ENCODE measurements around the gene ITIH3. TPM values are rescaled to one million over a fixed set of nuclear protein-coding genes. Genes with fewer than 3 reads are reported as not detected.

The ITIH3 gene
- total and polyA plus RNA-seq, 10 of the 15 experiments (the other 5 are each of a cell fraction or from before 2014, with no cell fraction given): 0.07 to 0.17 (median 0.15) TPM; not detected in 7

DNA sequence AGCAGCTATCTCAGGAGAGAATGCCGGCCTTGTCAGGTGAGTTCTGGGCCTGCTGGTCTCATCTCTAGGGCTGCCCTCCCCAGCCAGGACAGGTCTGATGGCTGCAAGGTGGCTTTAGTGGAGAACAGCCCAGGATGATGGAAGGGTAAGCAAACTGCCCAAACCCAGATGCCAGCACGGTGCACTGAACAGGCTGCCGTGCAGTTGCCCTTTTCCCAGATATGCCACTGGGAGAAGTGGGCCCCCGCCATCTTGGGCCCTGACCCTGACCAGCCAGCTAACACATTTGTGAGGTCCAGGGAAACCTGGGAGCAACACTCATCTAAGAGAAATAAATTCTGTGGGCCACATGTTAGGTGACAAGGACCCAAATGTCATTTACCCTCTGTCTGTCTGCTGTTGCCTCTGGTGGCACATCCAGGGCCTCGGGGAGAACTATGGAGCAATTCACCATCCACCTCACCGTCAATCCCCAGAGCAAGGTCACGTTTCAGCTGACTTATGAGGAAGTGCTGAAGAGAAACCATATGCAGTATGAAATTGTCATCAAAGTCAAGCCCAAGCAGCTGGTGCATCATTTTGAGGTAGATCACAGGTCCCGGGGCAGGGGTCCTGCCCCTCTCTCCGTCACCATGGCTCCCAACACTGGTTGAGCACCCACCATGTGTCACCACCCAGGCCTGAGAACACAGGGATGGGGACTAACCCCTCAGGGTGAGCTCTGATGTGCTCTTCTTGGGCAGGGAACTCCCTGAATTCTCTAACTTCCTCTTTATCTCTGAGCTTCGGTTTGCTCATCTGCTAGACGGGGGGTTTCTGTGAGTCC lies 15.4 kb upstream of the ITIH3 start:
- H3K9ac ChIP-seq (ENCODE audit: control insufficient read depth, insufficient read depth, low read length): no peak overlapping the region
- no peaks in the 10 kb centered on the region for H3K79me2 ChIP-seq (ENCODE audit: control insufficient read depth, insufficient read depth, low read length)
- ChIA-PET RAD21 (ENCODE audit: unreplicated experiment) (interaction anchor here (0.8 to 1.5 kb wide), 6 partner anchors 9 to 204 kb away, joined by 3 to 5 read pairs (median 4); partner anchors contain the start of gene NEK4), SMC1A (ENCODE audit: uncharacterized antibody, unreplicated experiment) (interaction anchor here (0.6 to 1.4 kb wide), 4 partner anchors 9 to 353 kb away, joined by 3 read pairs; partner anchors contain the start of gene NEK4), CTCF (interaction anchor here (0.9 to 2.0 kb wide), 6 partner anchors 10 to 42 kb away, joined by 3 to 7 read pairs (median 4); no protein-coding TSS in a partner anchor), POLR2A (interaction anchor here (0.6 to 1.3 kb wide), 4 partner anchors 8 to 243 kb away, joined by 3 to 15 read pairs (median 3); partner anchors contain the start of genes NEK4 and UQCC5)
- no peak overlapping the region for H3K4me3 ChIP-seq
- H2AFZ ChIP-seq (ENCODE audit: control insufficient read depth, low read depth, low read length): peak overlapping the region; percentile 92
- peak overlapping the region; percentile 15 for H3K4me2 ChIP-seq (ENCODE audit: control insufficient read depth, insufficient read depth)
- peak; percentile 41 for DNase-seq (ENCODE audit: low read depth, low spot score)
- no TSS peak for BruUV-seq (replicated peaks)
- H3K27me3 ChIP-seq (replicated peaks in 1 of 2; ENCODE audit: control insufficient read depth in 2 of 2, insufficient read depth in 2 of 2, low read length in 1 of 2): no peaks in the 10 kb centered on the region; a peak in 1 of 4 replicates
- no peaks in the 10 kb centered on the region for H3K9me3 ChIP-seq (replicated peaks; ENCODE audit: control insufficient read depth, insufficient read depth, low read length)
- no peaks in the 10 kb centered on the region for H4K20me1 ChIP-seq (ENCODE audit: control insufficient read depth, insufficient read depth)
- ATAC-seq: peak; percentile 95
- WGBS (ENCODE audit: insufficient coverage, insufficient replicate concordance, low lambda C conversion rate, missing lambda C conversion rate): 39% methylated on average over 11 of the region's 11 CpGs
- H3K27ac ChIP-seq (ENCODE audit: control insufficient read depth, insufficient read depth): peak overlapping the region; percentile 67
- intact Hi-C loops (cut with micrococcal nuclease; ENCODE audit: unreplicated experiment): no loop called here
- FAIRE-seq: peak; percentile 80
- in situ Hi-C loops (cut with MboI): no loop called here
- H3K4me1 ChIP-seq (ENCODE audit: control insufficient read depth, insufficient read depth, low read length): peaks cover 11% of the 10 kb centered on the region
- H3K36me3 ChIP-seq (ENCODE audit: control insufficient read depth in 2 of 2, insufficient read depth in 2 of 2, low read length in 1 of 2): no peaks in the 10 kb centered on the region
- TF ChIP-seq CBX5 (IDR thresholded peaks at IDR 0.05; ENCODE audit: low read depth) (no peak), GATAD2B (conservative IDR thresholded peaks at IDR 0.05; ENCODE audit: low read depth) (0 out of 2 replicates have a peak, but pooled peaks have one; percentile 53), BHLHE40 (IDR thresholded peaks at IDR 0.05; ENCODE audit: borderline replicate concordance in 1 of 2, low read depth in 2 of 2, low read length in 1 of 2) (peak; percentile 79 to 94), BACH1 (IDR thresholded peaks at IDR 0.05; ENCODE audit: borderline replicate concordance) (no peak), BMI1 (IDR thresholded peaks at IDR 0.05; ENCODE audit: borderline replicate concordance) (no peak), ATF7 (IDR thresholded peaks at IDR 0.05; ENCODE audit: low read depth) (peak; percentile 44; the same call in 1 of the 2 replicates), WRNIP1 (IDR thresholded peaks at IDR 0.05; ENCODE audit: borderline replicate concordance, low read depth, low read length) (no peak), ZSCAN29 (IDR thresholded peaks at IDR 0.05) (no peak), NBN (IDR thresholded peaks at IDR 0.05) (peak; percentile 59; the same call in 1 of the 2 replicates), ESRRA (IDR thresholded peaks at IDR 0.05; ENCODE audit: low read length) (no peak), CREM (IDR thresholded peaks at IDR 0.05; ENCODE audit: low read depth) (peak; percentile 13; the same call in 1 of the 2 replicates), RELB (IDR thresholded peaks at IDR 0.05; ENCODE audit: low read depth) (peak; percentile 95), ZNF384 (IDR thresholded peaks at IDR 0.05; ENCODE audit: borderline replicate concordance, low read depth, low read length) (no peak), TCF12 (IDR thresholded peaks at IDR 0.05; ENCODE audit: low read depth, low read length) (no peak), MTA2 (IDR thresholded peaks at IDR 0.05; ENCODE audit: low read depth) (peak; percentile 60), POLR2A (IDR thresholded peaks at IDR 0.05; ENCODE audit: low read depth, low read length) (peak; percentile 46), SP1 (IDR thresholded peaks at IDR 0.05; ENCODE audit: low read depth, low read length) (peak; percentile 5), SUZ12 (IDR thresholded peaks at IDR 0.05; ENCODE audit: unreplicated experiment) (no peak), RUNX3 (IDR thresholded peaks at IDR 0.05; ENCODE audit: low read length) (peak; percentile 26; the same call in 1 of the 2 replicates)
- TF ChIP-seq, protein P1, sequence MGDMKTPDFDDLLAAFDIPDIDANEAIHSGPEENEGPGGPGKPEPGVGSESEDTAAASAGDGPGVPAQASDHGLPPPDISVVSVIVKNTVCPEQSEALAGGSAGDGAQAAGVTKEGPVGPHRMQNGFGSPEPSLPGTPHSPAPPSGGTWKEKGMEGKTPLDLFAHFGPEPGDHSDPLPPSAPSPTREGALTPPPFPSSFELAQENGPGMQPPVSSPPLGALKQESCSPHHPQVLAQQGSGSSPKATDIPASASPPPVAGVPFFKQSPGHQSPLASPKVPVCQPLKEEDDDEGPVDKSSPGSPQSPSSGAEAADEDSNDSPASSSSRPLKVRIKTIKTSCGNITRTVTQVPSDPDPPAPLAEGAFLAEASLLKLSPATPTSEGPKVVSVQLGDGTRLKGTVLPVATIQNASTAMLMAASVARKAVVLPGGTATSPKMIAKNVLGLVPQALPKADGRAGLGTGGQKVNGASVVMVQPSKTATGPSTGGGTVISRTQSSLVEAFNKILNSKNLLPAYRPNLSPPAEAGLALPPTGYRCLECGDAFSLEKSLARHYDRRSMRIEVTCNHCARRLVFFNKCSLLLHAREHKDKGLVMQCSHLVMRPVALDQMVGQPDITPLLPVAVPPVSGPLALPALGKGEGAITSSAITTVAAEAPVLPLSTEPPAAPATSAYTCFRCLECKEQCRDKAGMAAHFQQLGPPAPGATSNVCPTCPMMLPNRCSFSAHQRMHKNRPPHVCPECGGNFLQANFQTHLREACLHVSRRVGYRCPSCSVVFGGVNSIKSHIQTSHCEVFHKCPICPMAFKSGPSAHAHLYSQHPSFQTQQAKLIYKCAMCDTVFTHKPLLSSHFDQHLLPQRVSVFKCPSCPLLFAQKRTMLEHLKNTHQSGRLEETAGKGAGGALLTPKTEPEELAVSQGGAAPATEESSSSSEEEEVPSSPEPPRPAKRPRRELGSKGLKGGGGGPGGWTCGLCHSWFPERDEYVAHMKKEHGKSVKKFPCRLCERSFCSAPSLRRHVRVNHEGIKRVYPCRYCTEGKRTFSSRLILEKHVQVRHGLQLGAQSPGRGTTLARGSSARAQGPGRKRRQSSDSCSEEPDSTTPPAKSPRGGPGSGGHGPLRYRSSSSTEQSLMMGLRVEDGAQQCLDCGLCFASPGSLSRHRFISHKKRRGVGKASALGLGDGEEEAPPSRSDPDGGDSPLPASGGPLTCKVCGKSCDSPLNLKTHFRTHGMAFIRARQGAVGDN (IDR thresholded peaks at IDR 0.05): peak; percentile 83
